HG03575 (cell line): ENCODE results near the gene IL17B.

ENCODE experiments used
- ATAC-seq: cut with Tn5 transposase; IDR thresholded peaks from one replicate; pipeline ENCODE4 v1.9.1; 2021; ENCODE audit not compliant: unreplicated experiment, insufficient number of reproducible peaks, low FRiP score; ENCODE audit errors: extremely low read depth

Gene IL17B

GRCh38 chr5:149416987-149417710 lies 38.1 kb upstream of the IL17B start:
- ATAC-seq, result no peak

- ATAC-seq, result no peak
Observed at GRCh38 chr5:149415066-149415967, 36.2 kb upstream of the IL17B start.

GRCh38 chr5:149414405-149415065 lies 35.4 kb upstream of the IL17B start:
- no peak for ATAC-seq

- ATAC-seq, result no peak
Observed at GRCh38 chr5:149413477-149414210, 34.6 kb upstream of the IL17B start.

- no peak for ATAC-seq
Observed at GRCh38 chr5:149412783-149413476, 33.8 kb upstream of the IL17B start.

GRCh38 chr5:149411738-149412519 lies 32.8 kb upstream of the IL17B start:
- no peak for ATAC-seq

- no peak for ATAC-seq
Observed at GRCh38 chr5:149410721-149411432, 31.8 kb upstream of the IL17B start.

- ATAC-seq, result no peak
Observed at GRCh38 chr5:149410071-149410470, 31.0 kb upstream of the IL17B start.

GRCh38 chr5:149409268-149409948 lies 30.3 kb upstream of the IL17B start:
- no peak for ATAC-seq

- ATAC-seq, result no peak
Observed at GRCh38 chr5:149408252-149409099, 29.4 kb upstream of the IL17B start.

- no peak for ATAC-seq
Observed at GRCh38 chr5:149407323-149408251, 28.5 kb upstream of the IL17B start.

GRCh38 chr5:149406979-149407306 lies 27.9 kb upstream of the IL17B start:
- no peak for ATAC-seq

GRCh38 chr5:149406203-149406978 lies 27.3 kb upstream of the IL17B start:
- ATAC-seq, result no peak

- ATAC-seq, result no peak
Observed at GRCh38 chr5:149405550-149406202, 26.6 kb upstream of the IL17B start.
